Fibroblast of peridontal ligament (primary cell): ENCODE results near the gene CTNNBIP1.

Experiments used
- DNase-seq: peaks from one replicate; pipeline ENCODE4 v3.0.0-alpha.2; 2010; ENCODE audit errors: extremely low read depth

CTNNBIP1 gene

GRCh38 chr1:9904596-9904995 is 5.5 kb downstream of the CTNNBIP1 start:
- DNase-seq, result no peak

DNA sequence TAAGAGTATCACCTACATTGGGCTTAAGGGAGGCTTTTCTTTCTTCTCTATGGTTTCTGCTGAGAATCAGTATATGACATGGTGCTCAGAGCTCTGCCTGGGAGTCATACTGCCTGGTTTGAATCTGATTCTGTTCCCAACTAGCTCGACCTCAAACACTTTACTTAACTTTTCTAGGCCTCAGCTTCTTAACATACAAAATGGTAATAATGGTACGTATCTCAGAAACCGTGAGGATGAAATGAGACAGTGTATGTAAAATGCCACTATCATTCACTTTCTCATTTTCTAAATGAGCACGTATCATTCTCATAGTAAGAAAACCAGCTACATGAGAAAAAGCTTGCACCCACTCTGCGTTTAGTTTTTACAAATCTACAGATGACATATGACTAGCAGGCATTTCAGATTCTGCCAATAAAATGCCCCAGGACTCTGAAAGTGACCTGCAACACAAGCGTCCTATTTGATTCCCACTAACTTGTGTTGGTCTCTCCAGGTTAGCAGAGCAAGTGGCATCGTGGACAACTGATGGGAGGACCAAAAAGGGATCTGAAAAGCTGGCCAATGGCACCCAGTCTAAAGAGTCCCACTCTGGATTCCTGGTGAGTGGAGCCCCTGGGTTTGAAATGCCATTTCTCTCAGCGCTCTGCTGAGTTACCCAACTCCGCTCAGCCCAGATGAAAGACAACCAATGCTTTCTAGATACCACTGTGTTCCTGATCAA is 6.1 kb downstream of the CTNNBIP1 start:
- DNase-seq, result no peak

DNA sequence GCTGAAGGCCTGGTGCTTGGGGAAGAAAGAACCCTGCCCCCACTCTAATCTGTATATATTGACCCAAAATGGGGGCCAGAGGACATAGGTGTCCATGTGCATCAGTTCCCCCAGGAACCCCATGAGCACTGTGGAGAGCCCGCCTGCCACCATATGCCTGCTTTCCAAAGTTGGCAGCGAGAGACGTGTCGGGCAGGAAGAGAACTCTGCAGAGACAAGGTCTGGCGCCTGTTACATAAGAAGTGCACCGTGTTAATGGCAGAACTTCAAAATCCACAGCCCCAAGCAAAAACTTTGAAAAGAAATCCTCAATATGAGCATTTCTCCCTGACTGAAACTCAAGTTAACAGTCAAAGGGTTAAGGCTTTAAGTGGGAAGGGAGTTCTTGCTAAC is 8.0 kb downstream of the CTNNBIP1 start:
- DNase-seq, result no peak

DNA sequence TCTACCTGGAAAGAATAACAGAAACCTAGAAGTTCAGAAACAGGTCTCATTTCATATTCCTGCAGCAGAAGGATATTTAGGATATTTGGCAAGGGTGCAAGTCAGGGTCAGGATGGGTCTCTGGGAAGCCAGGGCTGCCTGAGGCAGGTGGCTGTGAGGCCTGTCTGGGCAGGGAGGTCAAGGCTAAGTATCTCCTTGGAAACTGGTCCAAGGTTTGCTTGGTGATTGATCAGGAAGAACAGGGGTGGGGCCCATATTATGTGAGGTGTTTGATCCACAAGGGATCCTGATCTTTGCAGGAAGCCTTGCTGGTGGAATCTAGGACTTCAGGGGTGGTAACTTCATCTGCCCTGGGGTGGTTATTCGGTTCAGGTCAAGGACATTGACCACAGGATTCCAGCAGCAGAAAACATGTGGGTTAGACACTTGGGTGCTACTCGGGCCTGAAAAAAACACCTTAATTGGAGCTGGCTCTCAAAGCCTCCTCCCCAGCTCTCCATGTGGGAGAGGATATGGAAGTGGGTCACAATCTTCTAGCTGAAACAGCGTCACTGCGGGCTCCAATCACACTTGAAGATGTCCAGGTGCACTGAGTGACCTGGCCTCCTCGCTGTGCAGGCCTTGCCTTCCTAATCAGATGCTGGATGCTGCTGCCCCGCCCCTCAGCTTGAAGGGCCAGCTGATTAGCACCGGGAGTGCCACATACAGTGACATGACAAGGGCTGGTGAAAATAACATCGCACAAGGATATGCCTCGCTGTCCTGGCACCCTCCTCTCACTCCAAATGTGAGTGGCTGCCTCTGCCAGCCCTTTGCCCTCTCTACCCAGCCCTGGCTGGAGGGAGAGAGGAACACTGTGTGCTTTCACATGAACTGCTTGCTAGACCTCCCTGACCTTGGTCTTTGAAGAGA is 8.7 kb downstream of the CTNNBIP1 start:
- no peak for DNase-seq

DNA sequence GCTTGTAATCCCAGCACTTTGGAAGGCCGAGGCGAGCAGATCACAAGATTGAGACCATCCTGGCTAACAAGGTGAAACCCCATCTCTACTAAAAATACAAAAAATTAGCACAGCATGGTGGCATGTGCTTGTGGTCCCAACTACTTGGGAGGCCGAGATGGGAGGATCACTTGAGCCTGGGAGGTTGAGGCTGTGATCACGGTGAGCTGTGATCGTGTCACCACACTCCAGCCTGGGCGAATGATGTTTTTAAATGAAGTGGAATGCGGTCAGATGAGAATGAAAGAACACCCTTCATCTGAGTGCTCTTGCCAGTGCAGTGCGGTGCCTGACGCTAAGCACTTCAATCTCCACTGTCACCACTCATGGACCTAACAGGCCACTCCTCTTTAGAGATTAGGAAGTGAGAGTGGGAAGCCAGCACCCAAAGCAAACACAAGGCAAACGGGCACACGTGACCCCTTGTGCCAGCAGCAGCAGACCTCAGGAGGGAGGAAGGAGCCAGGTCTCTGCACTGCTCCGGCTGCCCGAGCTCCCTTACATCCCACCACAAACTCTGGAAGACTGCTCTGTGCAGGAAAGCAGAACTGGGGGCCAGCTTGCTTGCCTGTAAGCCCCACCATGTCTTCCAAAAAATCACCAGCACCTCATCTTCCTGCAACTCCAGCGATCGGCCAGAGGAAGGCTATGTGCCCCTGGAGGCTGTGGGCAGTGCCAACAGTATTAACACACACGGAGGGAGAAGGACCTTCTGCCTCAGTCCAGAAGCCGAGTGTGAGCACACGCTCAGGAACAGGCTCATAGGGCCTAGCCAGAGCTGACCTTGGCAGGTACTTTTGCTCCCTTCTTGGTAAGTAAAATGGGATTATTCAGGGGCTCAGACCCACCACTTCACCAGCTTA is 9.7 kb downstream of the CTNNBIP1 start:
- no peak for DNase-seq

DNA sequence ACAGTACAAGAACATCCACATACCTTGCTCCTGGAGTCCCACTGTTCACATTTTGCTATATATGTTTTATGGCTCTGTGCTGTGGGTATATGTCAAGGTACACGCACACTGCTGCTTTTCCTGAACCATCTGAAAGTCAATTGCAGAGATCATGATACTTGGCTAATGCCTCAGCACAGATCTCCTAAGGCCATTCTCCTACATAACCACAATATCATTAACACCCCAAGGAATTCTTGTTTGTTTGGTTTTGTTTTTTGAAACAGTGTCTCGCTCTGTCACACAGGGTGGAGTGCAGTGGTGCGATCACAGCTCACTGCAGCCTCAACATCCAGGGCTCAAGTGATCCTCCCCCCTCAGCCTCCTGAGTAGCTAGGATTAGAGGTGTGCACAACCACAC is 16.0 kb downstream of the CTNNBIP1 start:
- DNase-seq, result no peak

GRCh38 chr1:9892563-9893528 is 17.2 kb downstream of the CTNNBIP1 start:
- peak; percentile 80 for DNase-seq

- DNase-seq, result no peak
These were observed 18.9 kb downstream of the CTNNBIP1 start for GRCh38 chr1:9891207-9891606.

- DNase-seq, result peak; percentile 82
These were observed 19.8 kb downstream of the CTNNBIP1 start for GRCh38 chr1:9890224-9890731.

DNA sequence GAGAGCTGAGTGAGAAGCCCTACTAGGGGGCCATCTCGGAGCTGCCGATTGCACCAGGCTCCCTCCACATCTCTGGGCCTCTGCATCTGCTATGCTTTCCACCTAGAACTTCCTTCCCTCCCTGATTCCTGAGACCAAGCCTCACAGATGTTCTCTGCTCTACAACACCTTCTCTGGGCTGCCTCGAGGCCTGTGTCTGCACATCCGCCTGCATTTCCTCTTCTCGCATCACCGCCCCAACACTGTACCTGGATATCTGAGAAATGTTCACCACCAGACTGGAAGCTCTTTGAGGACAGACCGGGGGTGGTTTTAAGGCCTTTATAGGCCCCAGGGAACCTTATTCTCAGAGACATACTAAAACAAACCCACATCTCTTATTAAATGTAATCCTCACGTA is 20.7 kb downstream of the CTNNBIP1 start:
- DNase-seq, result no peak

- no peak for DNase-seq
These were observed 21.2 kb downstream of the CTNNBIP1 start for GRCh38 chr1:9888886-9889285.

DNA sequence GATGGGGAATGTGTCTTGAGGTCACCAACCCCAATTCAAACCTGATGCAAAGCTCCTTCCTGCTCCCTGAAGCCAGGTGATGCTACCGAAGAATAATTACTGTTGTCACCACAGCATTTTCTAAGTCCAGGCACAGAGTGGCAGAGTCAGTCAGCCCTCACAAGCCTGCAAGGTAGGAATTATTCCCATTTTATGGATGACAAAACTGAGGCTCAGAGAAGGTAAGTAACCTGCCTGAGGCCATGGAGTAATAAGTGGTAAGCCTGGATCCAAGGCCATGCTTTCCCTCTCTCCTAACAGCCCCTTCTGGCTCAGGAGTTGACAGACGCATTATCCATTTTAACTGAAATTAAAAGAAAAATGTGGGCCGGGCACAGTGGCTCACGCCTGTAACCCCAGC is 23.0 kb downstream of the CTNNBIP1 start:
- DNase-seq, result no peak

DNA sequence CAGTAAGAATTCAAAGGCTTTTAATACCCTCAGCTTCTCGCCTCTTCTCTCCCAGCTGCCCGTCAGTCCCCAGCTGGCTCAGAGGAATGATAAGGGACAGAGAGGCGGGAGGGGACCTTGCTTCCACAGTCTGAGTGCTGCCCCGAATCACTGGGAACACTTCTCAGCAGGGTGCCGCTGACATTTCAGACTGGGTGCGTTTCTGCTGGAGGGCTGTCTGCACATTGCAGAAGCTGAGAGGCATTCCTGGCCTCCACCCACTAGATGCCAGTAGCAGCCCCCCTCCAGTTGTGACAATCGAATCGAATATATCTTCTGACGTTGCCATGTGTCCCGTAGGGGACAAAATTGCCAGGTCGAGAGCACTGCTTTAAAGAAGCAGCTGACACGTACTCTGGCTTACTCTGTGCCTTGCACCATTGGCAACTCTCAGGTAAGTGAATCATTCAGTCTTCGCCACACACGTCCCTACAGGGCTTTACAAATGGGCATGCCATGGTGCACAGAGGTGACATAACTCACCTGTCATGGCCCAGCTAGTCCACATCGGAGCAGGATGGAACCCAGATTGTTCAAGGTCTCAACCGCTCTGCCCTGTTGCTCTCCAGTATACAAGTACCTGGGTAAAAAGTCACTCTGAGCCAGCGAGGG is 23.9 kb downstream of the CTNNBIP1 start:
- no peak for DNase-seq

GRCh38 chr1:9884805-9885204 is 25.3 kb downstream of the CTNNBIP1 start:
- no peak for DNase-seq

DNA sequence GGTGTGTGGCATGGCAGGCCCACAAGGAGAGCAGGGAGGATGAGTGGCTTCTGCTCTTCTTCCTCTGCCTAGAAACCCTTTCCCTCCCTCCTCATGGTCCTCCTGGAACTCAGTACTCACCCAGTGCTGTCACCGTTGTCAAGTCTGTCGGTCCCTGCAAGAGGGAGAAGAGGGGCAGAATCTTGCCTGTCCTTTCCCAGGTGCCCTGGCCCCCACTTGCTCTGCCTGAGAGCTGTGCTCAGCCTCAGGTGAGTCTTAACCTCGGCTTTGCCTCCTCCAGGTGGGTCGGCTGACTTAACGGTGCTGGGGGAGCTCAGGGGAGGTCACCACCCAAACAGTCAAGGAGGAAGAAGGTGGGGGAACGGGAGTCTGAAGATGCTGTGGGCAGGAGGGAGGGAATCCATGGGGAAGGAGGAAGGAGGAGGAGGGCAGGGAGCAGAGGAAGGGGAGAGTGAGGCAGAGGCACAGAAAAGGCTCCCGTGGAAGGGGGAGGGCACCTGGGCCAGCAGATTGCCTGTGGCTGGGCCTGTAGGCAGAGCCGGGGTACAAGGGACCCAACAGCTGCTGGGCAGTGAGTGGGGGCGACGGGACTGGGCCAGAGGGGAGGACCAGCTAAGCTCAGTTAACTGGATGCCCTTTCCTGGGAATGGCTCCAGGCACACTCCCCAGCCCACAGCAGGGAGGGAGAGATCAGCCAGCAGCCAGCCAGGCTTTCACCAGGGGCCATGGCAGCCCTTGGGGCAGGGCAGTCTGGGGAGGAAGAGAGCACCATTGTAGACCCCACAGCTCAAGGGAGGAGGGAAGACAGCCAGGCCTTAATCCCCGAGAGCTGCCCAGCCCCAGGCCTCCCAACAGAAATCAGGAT is 26.3 kb downstream of the CTNNBIP1 start:
- DNase-seq, result no peak

- no peak for DNase-seq
These were observed 27.1 kb downstream of the CTNNBIP1 start for GRCh38 chr1:9882945-9883303.

DNA sequence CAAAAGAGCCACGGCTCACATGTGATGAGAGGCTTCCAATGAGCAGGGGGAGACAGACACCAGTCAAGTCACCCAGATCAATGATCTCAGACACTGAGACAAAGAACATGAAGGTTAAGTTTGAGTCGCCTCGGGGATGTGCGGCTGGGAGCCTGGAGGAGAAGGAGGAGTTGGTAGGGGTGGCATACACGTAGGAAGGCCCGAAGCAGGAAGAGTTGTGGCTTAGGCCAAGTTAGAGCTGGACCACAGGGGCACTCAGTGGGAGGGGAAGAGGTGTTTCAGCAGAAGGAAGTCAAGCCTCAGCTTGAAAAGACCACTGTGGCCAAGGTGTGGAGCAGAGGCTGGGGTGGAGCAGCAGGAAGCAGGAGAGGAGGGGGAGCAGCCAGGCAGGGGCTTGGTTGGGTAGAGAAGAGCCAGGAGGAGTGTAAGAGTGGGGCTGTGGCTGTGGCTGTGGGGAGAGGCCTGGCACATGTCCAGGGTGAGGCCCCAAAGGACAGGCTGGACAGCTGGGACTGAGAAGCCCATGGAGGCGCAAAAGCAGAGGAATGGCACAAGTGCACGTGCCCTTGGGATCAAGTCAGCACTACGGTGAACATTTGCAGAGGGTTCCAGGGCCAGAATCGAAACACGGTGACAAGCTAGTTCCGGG is 27.6 kb downstream of the CTNNBIP1 start:
- no peak for DNase-seq

DNA sequence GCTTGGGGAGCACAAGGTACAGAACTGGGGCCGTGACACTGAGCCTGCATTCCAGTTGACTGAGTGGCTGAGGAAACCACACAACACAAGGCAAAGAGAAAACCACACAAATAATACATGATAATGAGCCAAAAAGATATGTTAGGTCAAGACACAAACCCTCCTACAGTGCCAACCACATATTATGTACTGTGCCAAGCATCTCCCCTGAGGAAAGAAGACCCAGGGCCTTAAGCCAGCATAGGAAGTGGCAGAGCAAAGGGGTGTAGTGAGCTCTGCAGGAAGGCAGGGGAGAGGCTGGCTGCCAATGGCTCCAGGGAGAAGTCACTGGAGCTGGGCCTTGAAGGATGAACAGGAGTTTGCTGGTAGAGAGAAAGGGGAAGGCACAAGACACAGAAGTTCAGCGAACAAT is 28.2 kb downstream of the CTNNBIP1 start:
- peak; percentile 70 for DNase-seq

- no peak for DNase-seq
These were observed 31.7 kb downstream of the CTNNBIP1 start for GRCh38 chr1:9878404-9878803.
